Peyer's patch (tissue), 4 donors: ENCODE measurements around the gene GULP1.

Experiments
- CTCF ChIP-seq, 6 experiments: fragments of 450-650 bp in 4 of 6; fragments of 200-600 bp in 2 of 6; sonication (generic) in 1 of 6; IDR thresholded peaks; one replicate each; pipeline ENCODE4 v1.5.1; 2017 to 2019; ENCODE audit warnings: antibody characterized with exemption in 6 of 6, mild to moderate bottlenecking in 3 of 6, moderate library complexity in 1 of 6
- POLR2A ChIP-seq, 2 donors: fragments of 450-650 bp; IDR thresholded peaks; one replicate each; pipeline ENCODE4 v1.5.1; 2017; ENCODE audit warnings: antibody characterized with exemption in 2 of 2, mild to moderate bottlenecking in 2 of 2, moderate library complexity in 2 of 2

GRCh38 chr2:188519136-188519535 is 227.5 kb downstream of the GULP1 start:
- TF ChIP-seq POLR2A (IDR thresholded peaks at IDR 0.05) (no peak), CTCF (IDR thresholded peaks at IDR 0.05) (no peak)
